Lower leg skin (tissue), 3 donors: ENCODE data around the gene XIRP2.

Experiments
- POLR2A ChIP-seq, 2 donors: fragments of 450-650 bp; IDR thresholded peaks; one replicate each; pipeline ENCODE4 v1.6.1; 2016 to 2017; ENCODE audit warnings: antibody characterized with exemption in 2 of 2, mild to moderate bottlenecking in 1 of 2, moderate library complexity in 1 of 2
- TF ChIP-seq, protein P1 (sequence below), 3 donors: fragments of 450-650 bp; IDR thresholded peaks; one replicate each; pipeline ENCODE4 v1.5.1; 2016; ENCODE audit warnings: antibody characterized with exemption in 3 of 3, mild to moderate bottlenecking in 3 of 3, moderate library complexity in 2 of 3

GRCh38 chr2:166984188-166984587 lies 95.9 kb downstream of the XIRP2 start:
- TF ChIP-seq POLR2A (IDR thresholded peaks at IDR 0.05), result no peak
- TF ChIP-seq, protein P1, sequence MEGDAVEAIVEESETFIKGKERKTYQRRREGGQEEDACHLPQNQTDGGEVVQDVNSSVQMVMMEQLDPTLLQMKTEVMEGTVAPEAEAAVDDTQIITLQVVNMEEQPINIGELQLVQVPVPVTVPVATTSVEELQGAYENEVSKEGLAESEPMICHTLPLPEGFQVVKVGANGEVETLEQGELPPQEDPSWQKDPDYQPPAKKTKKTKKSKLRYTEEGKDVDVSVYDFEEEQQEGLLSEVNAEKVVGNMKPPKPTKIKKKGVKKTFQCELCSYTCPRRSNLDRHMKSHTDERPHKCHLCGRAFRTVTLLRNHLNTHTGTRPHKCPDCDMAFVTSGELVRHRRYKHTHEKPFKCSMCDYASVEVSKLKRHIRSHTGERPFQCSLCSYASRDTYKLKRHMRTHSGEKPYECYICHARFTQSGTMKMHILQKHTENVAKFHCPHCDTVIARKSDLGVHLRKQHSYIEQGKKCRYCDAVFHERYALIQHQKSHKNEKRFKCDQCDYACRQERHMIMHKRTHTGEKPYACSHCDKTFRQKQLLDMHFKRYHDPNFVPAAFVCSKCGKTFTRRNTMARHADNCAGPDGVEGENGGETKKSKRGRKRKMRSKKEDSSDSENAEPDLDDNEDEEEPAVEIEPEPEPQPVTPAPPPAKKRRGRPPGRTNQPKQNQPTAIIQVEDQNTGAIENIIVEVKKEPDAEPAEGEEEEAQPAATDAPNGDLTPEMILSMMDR (IDR thresholded peaks at IDR 0.05), result no peak
